Renal cortical epithelial cell (primary cell): ENCODE results near the gene OSBPL10. TPM values are rescaled to one million over a fixed set of nuclear protein-coding genes. Genes with fewer than 3 reads are reported as not detected.
A peak's percentile ranks its signal among the peaks of the same experiment; 100 is the strongest.

Experiments used
- DNase-seq: peaks from one replicate; pipeline ENCODE4 v3.0.0-alpha.2; 2011; ENCODE audit warnings: low read depth
- total RNA-seq: library from RNA; depleted of rRNA; stranded (reverse); fragments of >200 nt; gene quantifications from 2 replicates; pipeline ENCODE4 v1.2.3, GENCODE V29; 2014

OSBPL10 gene
- total RNA-seq, 1 donor from 2014 or later = 78.3 TPM

GRCh38 chr3:31858439-31858838 lies 122.6 kb downstream of the OSBPL10 start:
- peak; percentile 15 for DNase-seq

DNA sequence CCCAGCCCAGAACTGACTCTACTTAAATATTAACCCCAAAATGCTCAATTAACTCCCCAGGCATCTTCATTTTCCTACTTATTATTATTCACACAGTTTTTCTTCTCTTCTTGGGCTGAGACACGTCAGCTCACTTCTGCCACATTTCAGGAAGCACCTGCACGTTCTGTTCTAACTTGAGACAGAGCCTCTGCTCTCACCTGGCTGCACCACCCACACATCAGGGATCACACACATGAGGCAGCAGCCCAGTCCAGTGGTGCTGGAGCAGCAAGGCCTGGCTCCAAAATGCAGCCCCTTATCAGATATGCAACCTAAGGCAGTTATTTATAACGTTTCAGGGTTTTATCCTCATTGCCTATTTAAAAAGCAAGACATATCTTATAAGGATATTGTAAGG lies 127.5 kb downstream of the OSBPL10 start:
- DNase-seq = no peak

DNA sequence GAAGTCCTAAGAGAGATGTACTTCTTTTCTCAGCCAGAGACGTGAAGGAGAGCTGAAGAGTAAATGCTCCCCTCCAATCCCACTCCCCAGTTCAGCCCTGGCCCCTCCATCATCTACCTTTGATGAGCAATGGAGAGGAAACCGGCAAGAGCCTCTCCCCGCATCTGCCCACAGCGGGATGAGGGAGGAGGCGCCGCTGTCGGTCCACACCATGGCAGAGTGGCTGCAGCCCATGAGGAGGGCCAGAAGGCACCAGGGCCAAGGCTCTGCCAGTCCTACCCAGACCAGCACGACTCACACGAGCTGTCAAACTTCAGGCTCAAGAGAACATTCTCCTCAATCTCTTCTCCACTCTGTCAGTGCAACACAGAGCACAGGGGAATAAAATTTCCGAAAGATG lies 129.8 kb downstream of the OSBPL10 start:
- no peak for DNase-seq

GRCh38 chr3:31848911-31849310 lies 132.2 kb downstream of the OSBPL10 start:
- peak; percentile 43 for DNase-seq

DNA sequence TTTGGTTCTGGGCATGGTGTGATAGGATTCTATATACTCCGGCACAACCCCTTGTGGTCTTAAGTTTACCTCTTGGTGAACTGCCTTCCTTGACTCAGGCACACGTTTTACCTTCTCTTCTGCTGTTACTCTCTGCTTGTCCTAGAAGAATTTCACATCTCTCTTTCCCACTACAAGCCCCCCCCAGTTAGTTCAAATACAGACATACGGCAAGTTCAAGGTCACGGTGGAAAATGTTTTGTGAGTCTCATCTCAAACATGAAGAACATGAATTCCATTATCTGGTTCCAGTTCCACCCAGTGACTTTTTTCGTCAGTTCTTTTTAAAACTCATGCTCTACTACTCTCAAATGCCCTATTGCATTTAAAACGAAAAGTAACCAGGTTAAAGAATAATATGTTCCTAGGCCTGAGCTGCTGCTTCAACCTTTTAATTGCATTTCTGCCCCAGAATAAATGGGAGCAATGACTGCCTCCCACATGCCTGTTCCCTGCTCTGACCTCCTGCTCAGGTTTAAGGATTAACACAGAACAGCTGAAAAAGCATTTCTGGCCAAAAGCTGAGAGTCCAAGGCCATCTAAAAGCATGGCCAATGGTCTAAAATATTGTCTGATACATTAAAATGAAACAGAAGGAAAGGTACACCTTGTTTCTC lies 132.8 kb downstream of the OSBPL10 start:
- peak; percentile 52 for DNase-seq

GRCh38 chr3:31847760-31848159 lies 133.3 kb downstream of the OSBPL10 start:
- DNase-seq = no peak

DNA sequence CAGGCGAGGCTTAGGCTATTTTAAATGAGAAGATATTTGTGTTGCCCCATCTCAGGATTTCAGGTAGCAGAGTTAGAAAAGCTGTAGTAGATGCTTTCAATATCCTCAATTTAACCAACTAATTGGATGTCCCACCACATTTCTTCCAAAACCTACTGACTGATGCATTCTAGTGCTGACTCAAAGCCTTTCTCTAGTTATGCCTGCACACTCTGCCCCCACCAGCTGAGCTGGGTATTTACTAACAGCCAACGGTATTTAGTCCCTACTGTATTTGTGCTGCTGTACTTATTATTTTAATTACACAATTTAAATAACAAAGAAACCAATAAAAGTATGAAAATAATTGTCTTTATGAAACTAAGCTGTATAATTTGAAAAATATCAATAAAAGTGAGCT lies 139.5 kb downstream of the OSBPL10 start:
- DNase-seq = no peak

DNA sequence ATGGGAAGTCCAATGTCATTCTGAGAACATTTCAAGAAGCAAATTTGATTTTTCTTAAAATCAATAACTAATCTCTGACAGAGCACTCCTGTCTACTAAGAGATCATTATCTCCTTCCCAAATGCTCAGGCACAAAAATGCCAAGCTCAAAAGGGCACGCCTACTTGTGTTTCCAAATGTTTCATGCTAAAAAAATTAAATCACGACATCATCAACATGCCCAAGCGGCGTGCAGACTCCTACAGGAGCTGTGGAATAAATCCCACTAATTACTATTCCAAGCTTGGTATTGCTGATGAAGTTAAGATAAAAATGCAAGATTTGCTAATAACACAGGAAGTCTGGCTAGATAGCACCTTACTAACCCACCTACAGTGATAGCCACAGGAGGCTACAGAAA lies 140.8 kb downstream of the OSBPL10 start:
- no peak for DNase-seq

GRCh38 chr3:31839144-31839917 lies 141.7 kb downstream of the OSBPL10 start:
- no peak for DNase-seq

DNA sequence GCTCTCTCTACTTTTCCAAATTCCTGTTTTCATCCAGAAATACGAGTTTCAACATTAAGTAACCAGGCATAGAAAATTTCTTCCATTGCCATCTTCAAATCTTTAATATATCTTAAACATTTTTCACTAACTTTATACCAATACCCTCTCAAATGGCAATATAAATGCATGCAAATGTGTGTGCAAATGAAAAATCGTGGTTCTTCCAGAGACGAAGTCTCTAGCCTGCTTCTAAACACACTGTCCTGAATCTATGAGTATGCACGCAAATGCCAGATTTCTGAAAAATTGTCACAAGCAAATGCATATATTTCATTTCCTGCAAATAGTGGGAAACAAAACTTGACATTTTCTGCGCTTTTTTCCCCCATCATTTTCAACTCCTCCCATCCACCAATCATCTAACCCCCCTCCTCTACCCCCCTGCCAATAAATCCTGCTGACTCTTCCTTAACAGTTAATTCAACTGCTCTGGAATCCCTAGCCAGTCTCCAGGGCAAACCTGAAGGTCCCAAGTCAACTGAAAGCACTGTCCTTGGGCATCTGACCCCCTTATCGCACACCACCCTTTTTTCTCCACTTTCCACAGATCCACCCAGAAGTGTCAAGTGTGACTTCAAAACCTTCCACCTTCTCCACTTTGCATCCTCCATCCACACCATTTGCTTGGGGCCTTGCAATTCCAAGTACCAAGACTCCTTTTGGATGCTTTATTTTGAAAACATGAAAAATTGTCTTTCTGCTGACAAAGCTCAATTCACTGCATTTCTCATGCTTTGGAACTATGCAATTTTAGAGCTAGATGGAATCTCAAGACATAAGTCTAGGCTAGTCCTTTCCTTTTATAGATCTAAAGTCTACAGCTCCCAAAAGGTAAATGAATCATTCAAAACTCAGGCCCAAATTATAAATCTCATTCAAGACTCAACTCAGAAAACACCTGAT lies 144.7 kb downstream of the OSBPL10 start:
- no peak for DNase-seq

DNA sequence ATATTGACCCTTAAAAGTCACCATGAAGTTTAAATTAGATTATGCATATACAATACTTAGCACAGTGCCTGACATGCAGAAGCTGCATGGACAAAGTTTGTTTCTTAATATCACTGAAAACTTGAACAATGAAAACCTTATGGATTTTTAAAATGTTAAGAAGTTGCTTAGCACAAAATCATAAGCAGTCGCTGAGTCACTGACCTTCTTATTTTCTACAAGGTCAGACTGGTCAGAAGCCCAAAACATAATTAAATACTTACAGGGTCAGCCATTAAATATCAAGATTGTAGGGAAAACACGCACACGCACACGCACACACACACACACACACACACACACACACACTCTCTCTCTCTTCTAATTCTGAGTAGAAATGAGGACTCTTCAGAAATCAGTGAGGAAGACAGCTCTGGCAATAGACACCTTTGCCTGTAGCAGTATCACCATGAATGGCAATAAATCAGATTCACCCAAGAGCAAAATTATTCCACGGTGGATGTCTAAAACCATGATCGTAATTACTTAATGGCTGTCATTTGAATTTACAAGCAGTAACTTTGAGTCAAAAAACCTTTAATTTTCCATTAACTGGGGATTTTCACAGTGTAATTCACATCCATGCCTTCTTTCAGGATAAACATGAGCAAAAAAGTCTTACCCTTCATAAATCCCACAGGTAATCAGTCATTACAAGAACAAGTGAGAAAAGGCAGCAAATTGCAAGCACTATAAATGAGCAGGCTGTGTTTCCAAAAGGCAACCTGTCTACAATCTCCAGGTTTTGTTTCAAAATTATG lies 147.5 kb downstream of the OSBPL10 start:
- no peak for DNase-seq

GRCh38 chr3:31832551-31832950 lies 148.5 kb downstream of the OSBPL10 start:
- DNase-seq = no peak

GRCh38 chr3:31831591-31831990 lies 149.5 kb downstream of the OSBPL10 start:
- no peak for DNase-seq

- no peak for DNase-seq
These were observed 151.1 kb downstream of the OSBPL10 start for GRCh38 chr3:31829826-31830426.

- DNase-seq = no peak
These were observed 152.1 kb downstream of the OSBPL10 start for GRCh38 chr3:31829010-31829409.

- no peak for DNase-seq
These were observed 153.1 kb downstream of the OSBPL10 start for GRCh38 chr3:31828007-31828406.

DNA sequence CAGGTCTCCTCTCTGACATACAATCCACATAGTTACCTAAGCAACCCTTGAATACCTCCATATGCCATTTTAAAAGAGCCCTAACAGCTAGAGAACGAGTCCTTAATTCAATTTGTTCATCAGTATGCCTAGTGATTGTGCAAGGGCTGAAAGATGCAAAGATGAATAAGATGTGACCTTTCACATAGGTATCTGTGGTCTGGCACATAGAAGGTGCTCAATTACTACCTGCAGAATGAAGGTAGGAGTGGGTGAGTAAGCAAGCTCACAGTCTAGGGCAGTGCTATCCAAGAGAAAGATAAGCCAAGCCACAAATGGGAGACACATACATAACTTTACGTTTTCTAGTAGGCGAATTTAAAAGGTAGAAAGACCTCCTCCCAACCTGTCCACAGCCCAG lies 157.9 kb downstream of the OSBPL10 start:
- no peak for DNase-seq

GRCh38 chr3:31821118-31821517 lies 159.9 kb downstream of the OSBPL10 start:
- no peak for DNase-seq

- no peak for DNase-seq
These were observed 161.6 kb downstream of the OSBPL10 start for GRCh38 chr3:31819441-31819840.

- DNase-seq = no peak
These were observed 163.6 kb downstream of the OSBPL10 start for GRCh38 chr3:31817411-31817966.
